Suprapubic skin (tissue), 4 donors: ENCODE results near the gene OPA3. TPM values are rescaled to one million over a fixed set of nuclear protein-coding genes. Genes with fewer than 3 reads are reported as not detected.

Source experiments
- DNase-seq, 2 donors: peaks; one replicate each; pipeline ENCODE4 v3.0.0-alpha.2; 2019; ENCODE audit warnings: low spot score in 2 of 2
- H3K27ac ChIP-seq: fragments of 200-600 bp; sonication (generic); one replicate; pipeline ENCODE4 v1.5.1; 2019
- H3K27me3 ChIP-seq: fragments of 200-600 bp; sonication (generic); one replicate; pipeline ENCODE4 v1.5.1; 2019
- H3K36me3 ChIP-seq: fragments of 200-600 bp; sonication (generic); one replicate; pipeline ENCODE4 v1.5.1; 2019
- H3K4me1 ChIP-seq: fragments of 200-600 bp; sonication (generic); one replicate; pipeline ENCODE4 v1.5.1; 2019
- H3K4me3 ChIP-seq: fragments of 200-600 bp; sonication (generic); one replicate; pipeline ENCODE4 v1.5.1; 2019; ENCODE audit warnings: mild to moderate bottlenecking
- H3K9me3 ChIP-seq: fragments of 200-600 bp; sonication (generic); one replicate; pipeline ENCODE4 v1.5.1; 2019
- CTCF ChIP-seq, 2 donors: fragments of 200-600 bp in 1 of 2; fragments of 450-650 bp in 1 of 2; sonication (generic) in 1 of 2; IDR thresholded peaks; one replicate each; pipeline ENCODE4 v1.5.1; 2016 to 2019; ENCODE audit warnings: antibody characterized with exemption in 2 of 2, mild to moderate bottlenecking in 1 of 2, moderate library complexity in 1 of 2
- EP300 ChIP-seq: sonication (generic); formaldehyde crosslinking; IDR thresholded peaks from one replicate; pipeline ENCODE4 v1.6.1; 2017; ENCODE audit warnings: antibody characterized with exemption
- POLR2A ChIP-seq, 2 donors: fragments of 450-650 bp; IDR thresholded peaks; one replicate each; pipeline ENCODE4 v1.6.1; 2017; ENCODE audit warnings: antibody characterized with exemption in 2 of 2, mild to moderate bottlenecking in 2 of 2, moderate library complexity in 2 of 2
- POLR2AphosphoS5 ChIP-seq, 3 donors: sonication (generic); formaldehyde crosslinking; IDR thresholded peaks; one replicate each; pipeline ENCODE4 v1.6.1; 2017; ENCODE audit warnings: antibody characterized with exemption in 3 of 3
- WGBS: methylation state at CpG from one replicate; pipeline ENCODE4 v1.1.5; 2018; 5-methylcytosine and 5-hydroxymethylcytosine counted together
- total RNA-seq, 4 donors: library from RNA; depleted of rRNA; stranded (reverse); fragments of >200 nt; gene quantifications; one replicate each; pipeline ENCODE4 v1.1.0, GENCODE V29; 2016

The OPA3 gene
- total RNA-seq, 4 donors from 2014 or later = 13.8 to 25.6 (median 22.5) TPM

GRCh38 chr19:45500918-45501729, 83.5 kb downstream of the OPA3 start:
- peaks cover 37% of the 10 kb centered on the region for H3K4me1 ChIP-seq
- no peak for DNase-seq
- no peak overlapping the region for H3K4me3 ChIP-seq
- no peaks in the 10 kb centered on the region for H3K9me3 ChIP-seq
- H3K27ac ChIP-seq = no peak overlapping the region
- no peak for TF ChIP-seq POLR2AphosphoS5 (IDR thresholded peaks at IDR 0.05)
- no peak for TF ChIP-seq CTCF (IDR thresholded peaks at IDR 0.05)
- no peak for TF ChIP-seq EP300
- TF ChIP-seq POLR2A (IDR thresholded peaks at IDR 0.05) = no peak
- no peaks in the 10 kb centered on the region for H3K27me3 ChIP-seq
- no peaks in the 10 kb centered on the region for H3K36me3 ChIP-seq
- WGBS = 75% methylated on average over 8 of the region's 8 CpGs

DNA sequence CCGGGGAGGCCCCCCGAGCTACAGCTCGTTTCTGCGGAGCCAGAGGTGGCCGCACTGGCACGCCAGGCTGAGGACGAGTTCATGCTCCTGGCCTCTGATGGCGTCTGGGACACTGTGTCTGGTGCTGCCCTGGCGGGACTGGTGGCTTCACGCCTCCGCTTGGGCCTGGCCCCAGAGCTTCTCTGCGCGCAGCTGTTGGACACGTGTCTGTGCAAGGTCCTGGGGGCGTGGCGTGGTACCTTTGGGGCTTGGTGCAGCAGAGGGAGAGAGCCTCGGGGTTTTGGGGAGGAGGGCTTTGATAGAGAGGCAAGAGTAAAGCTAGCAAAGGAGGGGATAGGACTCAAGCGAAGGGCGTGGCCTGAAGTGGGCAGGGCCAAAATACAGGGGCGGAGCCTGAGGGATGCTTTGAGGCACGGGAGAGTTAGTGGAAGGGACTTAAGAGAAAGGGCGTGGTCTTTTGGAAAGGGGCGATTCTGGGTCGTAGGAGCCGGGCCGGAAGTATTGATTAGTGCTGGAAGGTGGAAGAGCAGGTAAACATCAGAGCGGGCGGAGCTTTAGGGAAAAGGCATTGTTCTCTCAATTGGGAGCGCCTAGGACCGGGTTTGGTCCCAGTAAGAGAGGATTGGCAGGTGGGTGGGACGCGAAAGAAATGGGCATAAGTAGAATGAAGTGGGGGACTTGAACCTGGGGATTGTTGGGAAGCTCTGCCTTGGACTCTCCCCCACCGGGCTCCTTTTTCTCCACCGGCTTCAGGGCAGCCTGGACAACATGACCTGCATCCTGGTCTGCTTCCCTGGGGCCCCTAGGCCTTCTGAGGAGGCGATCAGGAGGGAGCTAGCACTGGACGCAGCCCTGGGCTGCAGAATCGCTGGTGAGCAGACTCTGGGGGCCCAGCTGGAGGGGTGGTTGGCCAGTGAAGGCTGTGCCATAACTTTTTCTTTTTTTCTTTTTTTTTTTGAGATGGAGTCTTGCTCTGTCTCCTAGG, 85.1 kb downstream of the OPA3 start:
- peaks cover 39% of the 10 kb centered on the region for H3K4me1 ChIP-seq
- no peak for DNase-seq
- peak overlapping the region; percentile 35 for H3K4me3 ChIP-seq
- 19% methylated on average over 26 of the region's 37 CpGs for WGBS
- H3K27me3 ChIP-seq = no peaks in the 10 kb centered on the region
- no peaks in the 10 kb centered on the region for H3K36me3 ChIP-seq
- no peak for TF ChIP-seq EP300
- no peak for TF ChIP-seq POLR2AphosphoS5 (IDR thresholded peaks at IDR 0.05)
- TF ChIP-seq POLR2A (IDR thresholded peaks at IDR 0.05) = no peak
- no peak for TF ChIP-seq CTCF (IDR thresholded peaks at IDR 0.05)
- no peak overlapping the region for H3K27ac ChIP-seq
- no peaks in the 10 kb centered on the region for H3K9me3 ChIP-seq

DNA sequence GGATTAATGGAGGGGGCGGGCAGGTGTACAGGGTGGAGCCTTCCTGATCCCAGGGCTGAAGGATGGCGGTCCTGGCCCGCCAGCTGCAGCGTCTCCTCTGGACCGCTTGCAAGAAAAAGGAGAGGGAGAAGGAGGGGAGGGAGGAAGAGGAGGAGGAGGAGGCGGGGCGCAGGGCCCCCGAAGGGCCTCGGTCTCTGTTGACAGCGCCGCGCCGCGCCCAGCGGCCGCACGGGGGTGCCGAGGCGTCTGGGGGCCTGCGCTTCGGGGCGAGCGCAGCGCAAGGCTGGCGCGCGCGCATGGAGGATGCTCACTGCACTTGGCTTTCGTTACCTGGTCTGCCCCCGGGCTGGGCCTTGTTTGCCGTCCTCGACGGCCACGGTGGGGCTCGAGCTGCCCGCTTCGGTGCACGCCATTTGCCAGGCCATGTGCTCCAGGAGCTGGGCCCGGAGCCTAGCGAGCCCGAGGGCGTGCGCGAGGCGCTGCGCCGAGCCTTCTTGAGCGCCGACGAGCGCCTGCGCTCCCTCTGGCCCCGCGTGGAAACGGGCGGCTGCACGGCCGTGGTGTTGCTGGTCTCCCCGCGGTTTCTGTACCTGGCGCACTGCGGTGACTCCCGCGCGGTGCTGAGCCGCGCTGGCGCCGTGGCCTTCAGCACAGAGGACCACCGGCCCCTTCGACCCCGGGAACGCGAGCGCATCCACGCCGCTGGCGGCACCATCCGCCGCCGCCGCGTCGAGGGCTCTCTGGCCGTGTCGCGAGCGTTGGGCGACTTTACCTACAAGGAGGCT, 86.0 kb downstream of the OPA3 start, which contains the start of gene PPM1N:
PPM1N (plus strand) TSS at position 33 of the 785 bp plus-strand sequence; CDS start at position 63, 30 bp downstream.
- Histone ChIP-seq H3K4me1 (peaks cover 42% of the 10 kb centered on the region), H3K27ac (no peak within 1 kb of the TSS), H3K9me3 (no peaks in the 10 kb centered on the region), H3K36me3 (no peaks in the 10 kb centered on the region), H3K27me3 (no peaks in the 10 kb centered on the region), H3K4me3 (peak within 1 kb of the TSS; percentile 79)
- no peak for DNase-seq
- TF ChIP-seq CTCF (IDR thresholded peaks at IDR 0.05) = peak in 1 of 2 donors; percentile 9
- TF ChIP-seq POLR2A (IDR thresholded peaks at IDR 0.05) = no peak
- no peak for TF ChIP-seq POLR2AphosphoS5 (IDR thresholded peaks at IDR 0.05)
- no peak for TF ChIP-seq EP300
- WGBS = 2% methylated on average over 26 of the region's 89 CpGs

GRCh38 chr19:45497791-45498190, 86.8 kb downstream of the OPA3 start:
- no peaks in the 10 kb centered on the region for H3K9me3 ChIP-seq
- no peak overlapping the region for H3K27ac ChIP-seq
- H3K4me1 ChIP-seq = peaks cover 49% of the 10 kb centered on the region
- 34% methylated on average over 16 of the region's 16 CpGs for WGBS
- no peaks in the 10 kb centered on the region for H3K27me3 ChIP-seq
- H3K36me3 ChIP-seq = no peaks in the 10 kb centered on the region
- no peak for TF ChIP-seq EP300
- no peak for TF ChIP-seq CTCF (IDR thresholded peaks at IDR 0.05)
- no peak for TF ChIP-seq POLR2A (IDR thresholded peaks at IDR 0.05)
- H3K4me3 ChIP-seq = no peak overlapping the region
- no peak for DNase-seq
